H1 (cell line): ENCODE measurements around the gene NEDD4. TPM values are rescaled to one million over a fixed set of nuclear protein-coding genes. Genes with fewer than 3 reads are reported as not detected.

Experiments
- CEBPB ChIP-seq: IDR thresholded peaks from 2 replicates; pipeline ENCODE4 v1.6.1; 2012; ENCODE audit warnings: low read depth, low read length
- CHD7 ChIP-seq: fragments of 300-600 bp; sonication (generic); IDR thresholded peaks from 2 replicates; pipeline ENCODE4 v1.7.1; 2012; ENCODE audit warnings: low read length, moderate library complexity, mild to moderate bottlenecking, inconsistent platforms; ENCODE audit not compliant: insufficient replicate concordance
- CREB1 ChIP-seq: IDR thresholded peaks from 2 replicates; pipeline ENCODE4 v1.6.1; 2012; ENCODE audit warnings: inconsistent platforms
- JUN ChIP-seq: IDR thresholded peaks from 2 replicates; pipeline ENCODE4 v1.6.1; 2011; ENCODE audit warnings: low read depth, mild to moderate bottlenecking, improper control_type of control experiment, low read length
- POLR2AphosphoS5 ChIP-seq: IDR thresholded peaks from 2 replicates; pipeline ENCODE4 v1.6.1; 2011; ENCODE audit warnings: low read depth, low read length
- RAD21 ChIP-seq, 2 experiments: IDR thresholded peaks in 1 of 2; conservative IDR thresholded peaks in 1 of 2; 2 replicates each; pipeline ENCODE4 v1.6.1; 2011; ENCODE audit warnings: low read depth in 2 of 2, low read length in 2 of 2, improper control_type of control experiment in 1 of 2, inconsistent platforms in 1 of 2, mild to moderate bottlenecking in 1 of 2, moderate library complexity in 1 of 2
- RFX5 ChIP-seq: IDR thresholded peaks from 2 replicates; pipeline ENCODE4 v1.6.1; 2011; ENCODE audit warnings: low read depth, low read length, improper control_type of control experiment, borderline replicate concordance
- SIRT6 ChIP-seq: IDR thresholded peaks from one replicate; pipeline ENCODE4 v1.7.1; 2012; ENCODE audit warnings: low read length, inconsistent platforms
- SP4 ChIP-seq: IDR thresholded peaks from 2 replicates; pipeline ENCODE4 v1.6.1; 2012; ENCODE audit warnings: low read length, inconsistent platforms
- YY1 ChIP-seq: IDR thresholded peaks from 2 replicates; pipeline ENCODE4 v1.6.1; 2011; ENCODE audit warnings: low read depth, mild to moderate bottlenecking, low read length
- polyA plus RNA-seq, 7 experiments: library from polyadenylated mRNA; depleted of rRNA in 3 of 7; stranded (reverse) in 5 of 7; unstranded in 2 of 7; fragments of >200 nt in 5 of 7; fragments of 200-250 nt in 2 of 7; gene quantifications; 1 replicate in 5 of 7; 2 replicates in 1 of 7; 4 replicates in 1 of 7; pipeline versions ENCODE4 v1.2.1 to v1.2.3, GENCODE V29; 2011 to 2013; ENCODE audit warnings: missing spikeins in 2 of 7, mixed read lengths in 2 of 7
- total RNA-seq: library from RNA; stranded (reverse); fragmentation: NEBNext Ultra II Directional; extraction: Animal tissue kit (Norgen Biotek cat#: 25700); gene quantifications from 2 replicates; pipeline ENCODE4 v1.2.1, GENCODE V29; 2021

Gene NEDD4
- total and polyA plus RNA-seq, 2 of the 8 experiments (the other 6 are each of a cell fraction or from before 2014, with no cell fraction given) = 0.95 to 3.9 TPM

- no peak for TF ChIP-seq CHD7
- no peak for TF ChIP-seq CREB1
- no peak for TF ChIP-seq RAD21 (IDR thresholded peaks at IDR 0.05 in 1 of 2, conservative IDR thresholded peaks at IDR 0.05 in 1 of 2; ENCODE audit: low read depth in 2 of 2, low read length in 2 of 2)
- no peak for TF ChIP-seq JUN
- no peak for TF ChIP-seq CEBPB
- TF ChIP-seq RFX5 = no peak
- TF ChIP-seq YY1 = no peak
- no peak for TF ChIP-seq SP4
- no peak for TF ChIP-seq SIRT6
- TF ChIP-seq POLR2AphosphoS5 = no peak
These were observed 214.5 kb downstream of the NEDD4 start (continued) for GRCh38 chr15:55778932-55779331.
